HEK293T (cell line): ENCODE data around the gene LUC7L2.

ENCODE experiments used
- CTCF ChIA-PET: fragments of 350-600 bp; formaldehyde crosslinking; extraction: SDS; loops from one replicate; lab custom pipeline; 2021; ENCODE audit warnings: antibody characterized with exemption, inconsistent platforms; lab: Yijun Ruan, JAX
- POLR2A ChIA-PET: fragments of 350-600 bp; formaldehyde crosslinking; extraction: SDS; loops from one replicate; lab custom pipeline; 2020; ENCODE audit warnings: antibody characterized with exemption, inconsistent platforms; lab: Yijun Ruan, JAX
- DNase-seq: peaks from one replicate; pipeline ENCODE4 v3.0.0; 2012; ENCODE audit warnings: mixed read lengths; ENCODE audit errors: extremely low spot score
- ARNT ChIP-seq: fragments of 450-650 bp; IDR thresholded peaks from 2 replicates; pipeline ENCODE4 v1.6.1; 2017; ENCODE audit warnings: mild to moderate bottlenecking
- BHLHE40 ChIP-seq: fragments of 450-650 bp; IDR thresholded peaks from 2 replicates; pipeline ENCODE4 v1.6.1; 2016; ENCODE audit warnings: mild to moderate bottlenecking, moderate library complexity, borderline replicate concordance
- CTBP1 ChIP-seq: fragments of 450-650 bp; IDR thresholded peaks from 2 replicates; pipeline ENCODE4 v1.6.1; 2016; ENCODE audit warnings: borderline replicate concordance
- ELF4 ChIP-seq: fragments of 450-650 bp; IDR thresholded peaks from 2 replicates; pipeline ENCODE4 v1.6.1; 2017; ENCODE audit warnings: antibody characterized with exemption
- FOXA1 ChIP-seq: fragments of 450-650 bp; IDR thresholded peaks from 2 replicates; pipeline ENCODE4 v1.6.1; 2016; ENCODE audit warnings: mild to moderate bottlenecking
- FOXK2 ChIP-seq: fragments of 450-650 bp; IDR thresholded peaks from 2 replicates; pipeline ENCODE4 v1.6.1; 2016; ENCODE audit warnings: mild to moderate bottlenecking
- FOXM1 ChIP-seq: fragments of 450-650 bp; IDR thresholded peaks from 2 replicates; pipeline ENCODE4 v1.6.1; 2017; ENCODE audit warnings: mild to moderate bottlenecking, borderline replicate concordance
- HDGF ChIP-seq: fragments of 450-650 bp; IDR thresholded peaks from 2 replicates; pipeline ENCODE4 v1.6.1; 2017; ENCODE audit warnings: antibody characterized with exemption, borderline replicate concordance
- L3MBTL2 ChIP-seq: fragments of 450-650 bp; conservative IDR thresholded peaks from 2 replicates; pipeline ENCODE4 v1.6.1; 2016; ENCODE audit warnings: mild to moderate bottlenecking
- LEF1 ChIP-seq: fragments of 450-650 bp; IDR thresholded peaks from 2 replicates; pipeline ENCODE4 v1.6.1; 2017; ENCODE audit warnings: mild to moderate bottlenecking, borderline replicate concordance
- NFRKB ChIP-seq: fragments of 450-650 bp; IDR thresholded peaks from 2 replicates; pipeline ENCODE4 v1.6.1; 2016; ENCODE audit warnings: mild to moderate bottlenecking, moderate library complexity
- SP1 ChIP-seq: fragments of 450-650 bp; IDR thresholded peaks from 2 replicates; pipeline ENCODE4 v1.6.1; 2017
- SUZ12 ChIP-seq: fragments of 450-650 bp; IDR thresholded peaks from 2 replicates; pipeline ENCODE4 v1.6.1; 2016; ENCODE audit warnings: mild to moderate bottlenecking
- TARDBP ChIP-seq: fragments of 450-650 bp; IDR thresholded peaks from 2 replicates; pipeline ENCODE4 v1.6.1; 2016
- ZNF384 ChIP-seq: fragments of 450-650 bp; IDR thresholded peaks from 2 replicates; pipeline ENCODE4 v1.6.1; 2016
- TF ChIP-seq, protein P1 (sequence below): fragments of 450-650 bp; IDR thresholded peaks from 2 replicates; pipeline ENCODE4 v1.6.1; 2016

LUC7L2 gene

DNA sequence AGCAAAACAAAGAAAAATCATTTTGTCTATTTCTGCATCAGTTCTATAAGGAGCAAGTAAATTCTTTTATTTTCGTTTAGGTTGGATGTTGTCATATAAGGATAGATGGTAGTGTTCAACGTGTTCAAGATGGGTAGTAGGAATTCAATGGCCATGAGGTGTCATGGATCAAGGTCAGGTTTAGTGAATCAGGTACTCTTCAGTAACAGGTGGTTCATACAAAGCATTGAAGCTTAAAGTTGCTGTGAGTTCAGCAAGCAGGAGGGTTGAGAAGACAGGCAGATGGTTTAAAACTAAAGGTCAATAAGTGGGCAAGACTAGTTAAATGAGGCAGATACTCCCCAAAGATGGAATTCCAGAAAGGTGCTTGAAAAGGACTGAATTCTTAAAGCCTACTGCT lies 5.6 kb downstream of the LUC7L2 start:
- CTCF ChIA-PET, result no interaction called here
- POLR2A ChIA-PET, result no interaction called here
- TF ChIP-seq, protein P1, sequence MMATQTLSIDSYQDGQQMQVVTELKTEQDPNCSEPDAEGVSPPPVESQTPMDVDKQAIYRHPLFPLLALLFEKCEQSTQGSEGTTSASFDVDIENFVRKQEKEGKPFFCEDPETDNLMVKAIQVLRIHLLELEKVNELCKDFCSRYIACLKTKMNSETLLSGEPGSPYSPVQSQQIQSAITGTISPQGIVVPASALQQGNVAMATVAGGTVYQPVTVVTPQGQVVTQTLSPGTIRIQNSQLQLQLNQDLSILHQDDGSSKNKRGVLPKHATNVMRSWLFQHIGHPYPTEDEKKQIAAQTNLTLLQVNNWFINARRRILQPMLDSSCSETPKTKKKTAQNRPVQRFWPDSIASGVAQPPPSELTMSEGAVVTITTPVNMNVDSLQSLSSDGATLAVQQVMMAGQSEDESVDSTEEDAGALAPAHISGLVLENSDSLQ, result no peak
- TF ChIP-seq FOXK2, result no peak
- TF ChIP-seq BHLHE40, result no peak
- TF ChIP-seq CTBP1, result no peak
- TF ChIP-seq FOXM1, result no peak
- TF ChIP-seq ZNF384, result no peak
- no peak for TF ChIP-seq SP1
- no peak for TF ChIP-seq SUZ12
- no peak for TF ChIP-seq HDGF
- TF ChIP-seq NFRKB, result no peak
- no peak for TF ChIP-seq ELF4
- no peak for TF ChIP-seq TARDBP
- no peak for TF ChIP-seq FOXA1
- no peak for TF ChIP-seq LEF1
- TF ChIP-seq ARNT, result no peak
- TF ChIP-seq L3MBTL2, result no peak
- no peak for DNase-seq

DNA sequence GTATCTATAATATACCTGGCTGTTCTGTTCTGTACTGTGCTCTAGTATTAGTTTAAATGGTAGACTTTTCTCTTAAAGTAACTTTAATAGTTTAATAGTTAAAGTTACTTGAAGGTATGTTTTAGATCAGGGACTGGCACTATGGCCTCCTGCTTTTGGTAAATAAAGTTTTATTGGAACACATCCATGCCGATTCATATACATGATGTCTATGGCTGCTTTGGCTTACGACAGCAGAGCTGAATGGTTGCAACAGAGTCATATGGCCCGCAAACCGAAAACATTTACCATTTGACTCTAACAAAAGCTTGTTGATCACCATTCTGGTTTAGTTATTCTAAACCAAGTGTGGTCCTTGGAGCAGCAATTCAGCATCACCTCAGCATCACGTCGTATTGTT lies 6.7 kb downstream of the LUC7L2 start:
- TF ChIP-seq TARDBP, result no peak
- no peak for TF ChIP-seq CTBP1
- no peak for TF ChIP-seq SP1
- TF ChIP-seq ZNF384, result no peak
- no peak for TF ChIP-seq BHLHE40
- TF ChIP-seq SUZ12, result no peak
- TF ChIP-seq ARNT, result no peak
- TF ChIP-seq LEF1, result no peak
- TF ChIP-seq FOXM1, result no peak
- no peak for TF ChIP-seq FOXK2
- no peak for TF ChIP-seq HDGF
- TF ChIP-seq NFRKB, result no peak
- TF ChIP-seq ELF4, result no peak
- TF ChIP-seq, protein P1, result no peak
- TF ChIP-seq L3MBTL2, result no peak
- no peak for TF ChIP-seq FOXA1
- no peak for DNase-seq
- CTCF ChIA-PET, result no interaction called here
- POLR2A ChIA-PET, result no interaction called here

DNA sequence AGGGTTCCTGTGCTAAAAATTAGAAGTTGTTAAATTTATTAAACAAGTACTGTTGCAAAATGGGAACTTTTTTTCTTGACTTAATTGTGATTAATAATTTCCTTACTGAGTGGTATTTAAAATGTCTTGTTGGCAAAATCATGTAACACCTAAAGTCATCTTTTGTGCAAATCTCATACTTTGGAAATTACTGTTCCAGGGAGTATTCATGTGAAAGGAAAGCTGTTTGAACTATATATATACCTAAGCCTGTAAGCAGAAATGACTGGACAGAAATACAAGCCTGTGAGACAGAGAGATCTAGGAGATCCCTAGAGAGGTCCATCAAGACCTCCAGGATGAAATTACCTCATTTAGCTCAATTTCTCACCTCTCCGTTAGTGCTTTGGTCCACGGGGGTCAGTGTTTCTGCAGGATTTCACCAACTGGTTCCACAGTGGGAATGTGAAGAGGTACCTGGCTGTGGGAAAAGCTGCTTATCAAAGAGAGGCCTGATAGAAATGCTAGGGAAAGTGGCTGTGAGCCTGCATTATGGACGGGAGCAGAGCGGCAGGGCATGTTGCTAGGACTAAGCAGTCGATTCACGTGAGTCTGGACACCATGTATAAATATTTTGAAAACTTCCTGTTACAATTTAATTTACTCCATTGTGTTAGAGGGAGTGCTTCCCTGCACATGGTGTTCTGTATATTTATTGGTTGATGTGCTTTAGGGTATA lies 7.9 kb downstream of the LUC7L2 start:
- no peak for DNase-seq
- ChIA-PET CTCF (no interaction called here), POLR2A (interaction anchor here (1.2 kb wide), 1 partner anchor 136 kb away, joined by 3 read pairs; no protein-coding TSS in a partner anchor)
- TF ChIP-seq ARNT, result no peak
- TF ChIP-seq, protein P1, result no peak
- no peak for TF ChIP-seq NFRKB
- TF ChIP-seq ZNF384, result no peak
- no peak for TF ChIP-seq ELF4
- TF ChIP-seq SP1, result no peak
- no peak for TF ChIP-seq TARDBP
- no peak for TF ChIP-seq FOXM1
- no peak for TF ChIP-seq CTBP1
- TF ChIP-seq LEF1, result no peak
- TF ChIP-seq HDGF, result no peak

DNA sequence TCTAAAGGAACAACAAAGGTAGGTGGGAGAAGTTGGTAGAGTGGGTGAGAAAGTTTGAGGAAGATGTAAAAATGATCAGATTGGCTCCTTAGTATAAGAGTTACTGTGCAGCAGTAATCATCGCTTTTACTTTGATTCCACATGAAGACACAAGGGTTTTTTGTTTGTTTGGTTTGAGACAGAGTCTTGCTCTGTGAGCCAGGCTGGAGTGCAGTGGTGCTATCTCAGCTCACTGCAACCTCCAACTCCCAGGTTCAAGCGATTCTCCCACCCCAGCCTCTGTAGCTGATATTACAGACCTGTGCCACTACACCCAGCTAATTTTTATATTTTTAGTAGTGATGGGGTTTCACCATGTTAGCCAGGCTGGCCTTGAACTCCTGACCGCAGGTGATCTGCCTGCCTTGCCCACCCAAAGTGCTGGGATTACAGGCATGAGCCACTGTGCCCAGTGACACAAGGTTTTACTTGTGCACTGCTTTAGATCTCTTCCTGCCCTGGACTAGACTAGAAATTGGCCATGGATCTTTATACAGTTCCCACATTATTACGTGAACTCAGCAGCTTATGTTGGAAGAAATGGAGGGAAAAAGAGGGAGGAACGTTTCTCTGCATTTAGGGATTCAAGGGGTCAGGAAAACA lies 10.7 kb downstream of the LUC7L2 start:
- CTCF ChIA-PET, result interaction anchor here (0.5 to 0.9 kb wide), 3 partner anchors 16 to 791 kb away, joined by 3 to 4 read pairs (median 3); no protein-coding TSS in a partner anchor
- DNase-seq, result no peak
- TF ChIP-seq FOXK2 (no peak), NFRKB (no peak), CTBP1 (no peak), ZNF384 (no peak), TARDBP (no peak), ARNT (no peak), FOXM1 (no peak), L3MBTL2 (no peak), SUZ12 (no peak), HDGF (no peak), BHLHE40 (no peak), SP1 (no peak), ELF4 (no peak), LEF1 (no peak), FOXA1 (no peak)
- TF ChIP-seq, protein P1, result no peak
- POLR2A ChIA-PET, result interaction anchor here (0.7 to 3.1 kb wide), 3 partner anchors 10 to 43 kb away, joined by 3 to 31 read pairs (median 6); partner anchors contain the start of gene LUC7L2

DNA sequence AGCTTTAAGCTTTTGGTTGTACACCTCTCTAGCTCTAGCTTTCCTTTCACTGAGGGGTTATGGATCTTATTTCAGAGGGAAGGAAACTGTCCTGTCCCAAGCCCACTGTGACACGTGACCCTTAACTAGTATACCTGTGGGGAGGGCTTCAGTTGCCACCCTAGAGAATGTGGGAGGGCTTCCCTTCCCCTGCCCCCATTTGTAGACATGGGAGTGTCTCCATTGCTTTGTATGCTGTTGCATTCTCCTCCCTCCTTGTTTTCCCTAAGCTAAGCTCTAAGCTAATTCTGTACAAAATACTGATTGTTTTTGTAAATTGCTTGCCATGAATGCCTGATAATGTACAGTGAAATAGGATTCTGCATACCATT lies 11.2 kb downstream of the LUC7L2 start:
- POLR2A ChIA-PET, result interaction anchor here (0.7 to 3.1 kb wide), 3 partner anchors 11 to 43 kb away, joined by 3 to 31 read pairs (median 6); partner anchors contain the start of gene LUC7L2
- TF ChIP-seq HDGF (no peak), ELF4 (no peak), FOXA1 (no peak), ARNT (no peak), CTBP1 (no peak), BHLHE40 (no peak), LEF1 (no peak), NFRKB (no peak), ZNF384 (no peak), SUZ12 (no peak), FOXK2 (no peak)
- TF ChIP-seq, protein P1, result no peak
- DNase-seq, result no peak
- CTCF ChIA-PET, result interaction anchor here (0.8 kb wide), 1 partner anchor 64 kb away, joined by 3 read pairs; no protein-coding TSS in a partner anchor
